ENCODE measurements around the gene GBGT1. TPM values are rescaled to one million over a fixed set of nuclear protein-coding genes. Genes with fewer than 3 reads are reported as not detected.

The GBGT1 gene
- 5.8 and 7.2 TPM in 2 replicates for total RNA-seq

DNA sequence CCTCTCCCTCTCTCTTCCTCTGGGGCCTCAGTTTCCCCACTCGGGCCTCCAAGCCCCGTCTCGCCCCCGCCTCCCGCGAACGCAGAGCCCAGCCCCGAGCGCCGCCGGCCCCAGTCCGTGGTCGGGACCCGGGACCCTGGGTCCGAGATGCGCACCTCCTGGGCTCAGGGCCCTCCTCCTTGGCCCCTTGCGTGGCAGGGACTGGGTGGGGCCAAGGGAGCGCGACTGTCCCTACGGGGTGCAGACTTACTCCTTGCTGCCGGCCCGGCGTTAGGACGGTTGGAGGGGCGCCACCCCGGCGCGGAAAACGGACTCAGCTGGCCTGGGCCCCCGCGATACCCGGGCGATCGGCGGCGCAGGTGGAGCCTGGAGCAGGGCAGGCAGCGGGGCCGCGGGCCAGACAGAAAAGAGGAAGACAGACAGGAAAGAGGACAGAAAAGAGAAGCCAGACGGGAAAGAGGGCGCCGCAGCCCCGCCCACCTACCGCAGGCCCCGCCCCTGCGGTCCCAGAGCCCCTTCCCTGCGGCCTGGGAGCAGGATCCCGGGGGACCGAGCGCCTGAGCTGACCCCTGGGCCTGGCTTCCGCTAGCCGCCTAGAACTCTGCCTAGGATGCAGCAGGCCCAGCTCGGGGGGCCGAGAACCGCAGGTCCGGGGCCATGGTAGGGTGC, at the start of gene GBGT1:
GBGT1 (minus strand) TSS at position 411 of the 669 bp plus-strand sequence. CDS start 1,502 bp downstream, outside the sequence.

DNA sequence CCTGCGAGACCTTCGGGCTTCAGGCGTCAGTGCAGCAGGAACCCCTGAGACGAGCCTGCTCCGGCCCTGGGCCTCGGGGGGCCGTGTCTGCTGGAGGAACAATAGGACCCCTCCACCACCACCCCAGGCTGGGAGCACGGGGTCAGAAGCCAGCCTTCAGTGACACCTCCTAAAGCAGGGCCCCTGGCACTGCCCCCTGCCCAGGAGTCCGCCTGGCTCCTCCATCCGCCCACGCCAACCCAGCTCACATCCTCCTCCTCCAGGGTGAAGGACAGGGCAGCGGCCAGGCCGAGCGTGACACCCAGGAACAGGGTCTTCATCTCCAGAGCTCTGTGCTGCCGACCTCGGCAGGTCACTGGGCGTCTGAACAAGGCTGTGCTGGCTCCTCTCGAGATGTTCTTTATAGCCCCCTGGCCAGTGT, 45.2 kb upstream of the GBGT1 start, which contains the start of gene OBP2B:
OBP2B (minus strand) TSS at position 371 of the 421 bp plus-strand sequence; CDS start at position 320, 51 bp downstream.

DNA sequence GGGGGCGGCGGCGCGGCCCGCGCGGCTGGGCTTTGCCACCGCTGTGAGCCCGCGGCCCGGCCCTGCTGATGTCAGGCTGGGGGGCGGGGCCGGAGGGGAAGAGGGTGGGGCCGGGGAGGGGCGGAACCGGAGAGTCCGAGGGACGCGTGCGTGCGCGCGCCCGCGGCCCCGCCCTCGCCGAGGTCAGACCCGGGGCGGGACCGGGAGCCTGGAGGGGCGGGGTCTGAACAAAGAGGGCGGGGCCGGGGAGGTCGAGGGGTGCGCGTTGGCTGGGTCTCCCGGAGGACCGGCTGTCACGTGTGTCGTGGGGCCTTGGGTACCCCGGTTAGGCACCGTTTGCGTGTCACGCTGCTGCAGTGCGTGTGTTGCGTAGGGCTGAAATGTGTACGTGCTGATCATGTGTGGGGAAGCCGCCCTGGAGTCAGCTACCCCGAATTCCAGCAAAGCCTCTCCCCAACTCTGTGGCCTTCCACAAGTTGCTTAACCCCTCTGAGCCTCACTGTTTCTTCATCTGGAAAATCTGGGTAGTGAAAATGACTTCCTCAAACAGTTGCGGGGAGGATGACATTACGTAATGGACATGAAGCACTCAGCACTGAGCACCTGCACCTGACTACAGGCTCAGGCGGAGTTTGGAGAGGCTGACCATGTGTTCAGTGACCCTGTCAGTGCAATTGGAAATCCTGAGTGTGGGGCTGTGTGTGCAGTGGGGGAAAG, 42.4 kb downstream of the GBGT1 start, which contains the start of gene RALGDS:
RALGDS (minus strand) TSS at position 43 of the 717 bp plus-strand sequence. CDS start 86 bp downstream, outside the sequence.

Other genes starting within 250 kb of the GBGT1 start
- 82.5 and 103 TPM in 2 replicates for gene TSC1, start 219.3 kb downstream of the GBGT1 start, total RNA-seq
- not detected in 2 replicates for gene GFI1B, start 185.2 kb downstream of the GBGT1 start, total RNA-seq
- 39.1 and 49.1 TPM in 2 replicates for gene GTF3C5, start 132.9 kb downstream of the GBGT1 start, total RNA-seq
- under 0.01 TPM in 1 of 2 replicates, not detected in the other for gene CEL, start 101.9 kb downstream of the GBGT1 start, total RNA-seq
- 32.0 and 34.5 TPM in 2 replicates for gene RALGDS, start 42.7 kb downstream of the GBGT1 start, total RNA-seq
- gene OBP2B, start 45.3 kb upstream of the GBGT1 start, total RNA-seq, result not detected in 2 replicates
- not detected in 2 replicates for gene ABO, start 111.3 kb upstream of the GBGT1 start, total RNA-seq
- gene SURF6, start 172.3 kb upstream of the GBGT1 start, total RNA-seq, result 9.7 and 10.1 TPM in 2 replicates
- 17.4 and 21.3 TPM in 2 replicates for gene MED22, start 184.2 kb upstream of the GBGT1 start, total RNA-seq
- gene RPL7A, start 184.3 kb upstream of the GBGT1 start, total RNA-seq, result 1,307 and 1,371 TPM in 2 replicates
- 19.6 and 19.8 TPM in 2 replicates for gene SURF1, start 192.6 kb upstream of the GBGT1 start, total RNA-seq
- 8.8 and 11.1 TPM in 2 replicates for gene SURF2, start 192.6 kb upstream of the GBGT1 start, total RNA-seq
- 424 and 466 TPM in 2 replicates for gene SURF4, start 212.1 kb upstream of the GBGT1 start, total RNA-seq
- gene STKLD1, start 212.5 kb upstream of the GBGT1 start, total RNA-seq, result 0.61 and 1.3 TPM in 2 replicates

Measured in hair follicle dermal papilla cell (primary cell).